ENCODE results near the gene FAM174B. TPM values are rescaled to one million over a fixed set of nuclear protein-coding genes. Genes with fewer than 3 reads are reported as not detected.

FAM174B gene
- total and polyA plus RNA-seq, 9 donors = 2.5 to 31.5 (median 15.4) TPM

- TF ChIP-seq POLR2A (IDR thresholded peaks at IDR 0.05) (no peak), CTCF (IDR thresholded peaks at IDR 0.05) (no peak), EP300 (IDR thresholded peaks at IDR 0.05) (no peak)
- Histone ChIP-seq H3K4me3 (no peak overlapping the region), H3K27ac (no peak overlapping the region), H3K4me1 (ENCODE audit: insufficient read depth) (peaks cover 4% of the 10 kb centered on the region), H3K9me3 (no peaks in the 10 kb centered on the region), H3K36me3 (no peaks in the 10 kb centered on the region), H3K27me3 (no peaks in the 10 kb centered on the region)
- intact Hi-C loops (cut with DNase I) = no loop called here
- peak; percentile 50 to 84 (median 73) for DNase-seq
- WGBS, 3 donors = 15 to 29% (median 16%) methylated on average over 9 of the region's 9 CpGs
These were observed 5.3 kb downstream of the FAM174B start for GRCh38 chr15:92650256-92650655.

GRCh38 chr15:92648190-92648875 lies 7.2 kb downstream of the FAM174B start:
- TF ChIP-seq CTCF (IDR thresholded peaks at IDR 0.05) (no peak), EP300 (IDR thresholded peaks at IDR 0.05) (no peak), POLR2A (IDR thresholded peaks at IDR 0.05) (no peak)
- H3K27ac ChIP-seq = no peak overlapping the region
- 67 to 81% (median 81%) methylated on average over 8 of the region's 8 CpGs for WGBS, 3 donors
- no peaks in the 10 kb centered on the region for H3K4me1 ChIP-seq (ENCODE audit: insufficient read depth)
- no peaks in the 10 kb centered on the region for H3K9me3 ChIP-seq
- H3K4me3 ChIP-seq = no peak overlapping the region
- H3K36me3 ChIP-seq = no peaks in the 10 kb centered on the region
- no peaks in the 10 kb centered on the region for H3K27me3 ChIP-seq
- intact Hi-C loops (cut with DNase I) = no loop called here
- no peak for DNase-seq

GRCh38 chr15:92647467-92648163 lies 8.0 kb downstream of the FAM174B start:
- Histone ChIP-seq H3K27ac (no peak overlapping the region), H3K4me3 (no peak overlapping the region), H3K36me3 (no peaks in the 10 kb centered on the region), H3K9me3 (no peaks in the 10 kb centered on the region), H3K27me3 (no peaks in the 10 kb centered on the region), H3K4me1 (ENCODE audit: insufficient read depth) (no peaks in the 10 kb centered on the region)
- intact Hi-C loops (cut with DNase I) = no loop called here
- DNase-seq = no peak
- WGBS, 3 donors = 91 to 96% (median 92%) methylated on average over 1 of the region's 1 CpG
- TF ChIP-seq CTCF (IDR thresholded peaks at IDR 0.05) (no peak), EP300 (IDR thresholded peaks at IDR 0.05) (no peak), POLR2A (IDR thresholded peaks at IDR 0.05) (no peak)

- no peak for DNase-seq
- H3K36me3 ChIP-seq = no peaks in the 10 kb centered on the region
- 96 to 98% (median 96%) methylated on average over 2 of the region's 2 CpGs for WGBS, 3 donors
- no peaks in the 10 kb centered on the region for H3K9me3 ChIP-seq
- H3K4me3 ChIP-seq = no peak overlapping the region
- intact Hi-C loops (cut with DNase I) = no loop called here
- no peaks in the 10 kb centered on the region for H3K4me1 ChIP-seq (ENCODE audit: insufficient read depth)
- no peak for TF ChIP-seq POLR2A (IDR thresholded peaks at IDR 0.05)
- no peak for TF ChIP-seq CTCF (IDR thresholded peaks at IDR 0.05)
- no peak for TF ChIP-seq EP300 (IDR thresholded peaks at IDR 0.05)
- no peak overlapping the region for H3K27ac ChIP-seq
- H3K27me3 ChIP-seq = no peaks in the 10 kb centered on the region
These were observed 9.4 kb downstream of the FAM174B start for GRCh38 chr15:92646216-92646615.

Measured in ovary (tissue), 9 donors.